ENCODE data around the gene MORF4L1.

DNA sequence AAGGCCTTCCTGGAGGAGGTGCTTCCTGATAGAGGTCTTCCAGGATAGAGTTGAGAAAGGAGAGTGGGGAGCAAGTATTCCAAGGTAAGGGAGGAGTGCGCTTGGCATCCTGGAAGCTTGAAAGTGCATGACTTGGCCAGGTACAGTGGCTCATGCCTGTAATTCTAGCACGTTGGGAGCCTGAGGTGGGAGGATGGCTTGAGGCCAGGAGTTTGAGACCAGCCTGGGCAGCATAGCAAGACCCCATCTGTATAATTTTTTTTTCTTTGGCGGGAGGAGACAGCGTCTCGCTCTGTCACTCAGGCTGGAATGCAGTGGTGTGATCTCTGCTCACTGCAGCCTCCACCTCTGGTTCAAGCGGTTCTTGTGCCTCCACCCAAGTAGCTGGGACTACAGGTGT lies 19.2 kb upstream of the MORF4L1 start:
- no peak for TF ChIP-seq EZH2 (IDR thresholded peaks at IDR 0.05; ENCODE audit: borderline replicate concordance, low read length)
- TF ChIP-seq, protein P1, sequence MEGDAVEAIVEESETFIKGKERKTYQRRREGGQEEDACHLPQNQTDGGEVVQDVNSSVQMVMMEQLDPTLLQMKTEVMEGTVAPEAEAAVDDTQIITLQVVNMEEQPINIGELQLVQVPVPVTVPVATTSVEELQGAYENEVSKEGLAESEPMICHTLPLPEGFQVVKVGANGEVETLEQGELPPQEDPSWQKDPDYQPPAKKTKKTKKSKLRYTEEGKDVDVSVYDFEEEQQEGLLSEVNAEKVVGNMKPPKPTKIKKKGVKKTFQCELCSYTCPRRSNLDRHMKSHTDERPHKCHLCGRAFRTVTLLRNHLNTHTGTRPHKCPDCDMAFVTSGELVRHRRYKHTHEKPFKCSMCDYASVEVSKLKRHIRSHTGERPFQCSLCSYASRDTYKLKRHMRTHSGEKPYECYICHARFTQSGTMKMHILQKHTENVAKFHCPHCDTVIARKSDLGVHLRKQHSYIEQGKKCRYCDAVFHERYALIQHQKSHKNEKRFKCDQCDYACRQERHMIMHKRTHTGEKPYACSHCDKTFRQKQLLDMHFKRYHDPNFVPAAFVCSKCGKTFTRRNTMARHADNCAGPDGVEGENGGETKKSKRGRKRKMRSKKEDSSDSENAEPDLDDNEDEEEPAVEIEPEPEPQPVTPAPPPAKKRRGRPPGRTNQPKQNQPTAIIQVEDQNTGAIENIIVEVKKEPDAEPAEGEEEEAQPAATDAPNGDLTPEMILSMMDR (conservative IDR thresholded peaks at IDR 0.05 in 1 of 2, IDR thresholded peaks at IDR 0.05 in 1 of 2; ENCODE audit: extremely low read depth in 1 of 2, insufficient read depth in 1 of 2, low read depth in 1 of 2, low read length in 2 of 2), result no peak

All from mammary epithelial cell (primary cell).